ENCODE data around the gene AXL. TPM values are rescaled to one million over a fixed set of nuclear protein-coding genes. Genes with fewer than 3 reads are reported as not detected.
"Not testable (repeated sequence)": the region's sequence is repeated elsewhere in the genome, so short reads cannot be mapped to it uniquely, and the experiment has no call there.

AXL gene
- polyA plus RNA-seq (ENCODE audit: insufficient read length in 3 of 3) = 10 to 100 TPM; 28.6 to 33.9 (median 32.1) TPM

GRCh38 chr19:41218615-41219507, at the start of gene AXL:
Gene AXL (plus strand): TSS chr19:41219223. CDS start chr19:41219393, 170 bp downstream.
- DNase-seq (ENCODE audit: low read depth in 3 of 3, low spot score in 2 of 3) = peak; percentile 48 to 68 (median 57)

DNA sequence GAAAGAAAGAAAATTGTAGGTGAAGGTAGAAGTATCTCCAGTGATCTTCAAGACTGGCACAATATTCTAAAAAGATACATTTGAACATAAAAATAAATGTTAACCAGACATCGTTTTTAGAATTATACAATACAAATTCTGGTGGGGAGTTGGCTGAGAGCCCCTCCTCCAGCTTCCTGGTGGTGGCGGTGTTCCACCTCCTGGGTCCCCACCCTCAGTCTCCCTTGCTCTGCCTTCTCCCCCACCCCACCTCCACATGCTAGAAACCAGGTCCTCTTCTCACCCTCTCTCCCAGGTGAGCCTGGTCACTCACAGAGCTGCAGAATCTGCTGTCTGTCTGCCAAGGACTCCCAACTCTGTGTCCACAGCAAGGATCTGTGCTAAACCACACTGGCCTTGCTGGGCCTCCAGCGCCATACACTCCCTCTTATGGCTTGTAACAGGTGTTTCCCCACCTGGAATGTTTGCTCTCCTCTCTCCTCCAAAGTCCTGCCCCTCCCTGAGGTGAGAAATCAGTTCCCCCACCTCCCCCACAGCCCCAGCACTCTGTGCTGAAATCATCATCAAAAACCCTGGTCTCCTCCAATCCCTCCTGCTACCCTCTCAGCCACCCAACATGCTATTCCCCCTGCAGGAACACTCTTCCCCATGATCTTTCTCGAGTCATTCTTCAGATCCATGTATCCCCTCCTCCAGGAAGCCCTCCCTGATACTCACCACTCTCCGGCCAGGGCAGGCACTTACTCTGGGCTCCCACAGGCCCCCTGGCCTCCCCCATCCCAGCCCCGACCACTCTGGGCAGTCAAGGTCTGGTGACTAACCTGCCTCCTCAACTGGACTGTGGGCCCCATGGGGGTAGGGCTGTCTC, 46.5 kb upstream of the AXL start:
- no peak for DNase-seq (ENCODE audit: low read depth in 3 of 3, low spot score in 2 of 3)

GRCh38 chr19:41174297-41174928, 44.6 kb upstream of the AXL start:
- no peak for DNase-seq (ENCODE audit: low read depth in 3 of 3, low spot score in 2 of 3)

DNA sequence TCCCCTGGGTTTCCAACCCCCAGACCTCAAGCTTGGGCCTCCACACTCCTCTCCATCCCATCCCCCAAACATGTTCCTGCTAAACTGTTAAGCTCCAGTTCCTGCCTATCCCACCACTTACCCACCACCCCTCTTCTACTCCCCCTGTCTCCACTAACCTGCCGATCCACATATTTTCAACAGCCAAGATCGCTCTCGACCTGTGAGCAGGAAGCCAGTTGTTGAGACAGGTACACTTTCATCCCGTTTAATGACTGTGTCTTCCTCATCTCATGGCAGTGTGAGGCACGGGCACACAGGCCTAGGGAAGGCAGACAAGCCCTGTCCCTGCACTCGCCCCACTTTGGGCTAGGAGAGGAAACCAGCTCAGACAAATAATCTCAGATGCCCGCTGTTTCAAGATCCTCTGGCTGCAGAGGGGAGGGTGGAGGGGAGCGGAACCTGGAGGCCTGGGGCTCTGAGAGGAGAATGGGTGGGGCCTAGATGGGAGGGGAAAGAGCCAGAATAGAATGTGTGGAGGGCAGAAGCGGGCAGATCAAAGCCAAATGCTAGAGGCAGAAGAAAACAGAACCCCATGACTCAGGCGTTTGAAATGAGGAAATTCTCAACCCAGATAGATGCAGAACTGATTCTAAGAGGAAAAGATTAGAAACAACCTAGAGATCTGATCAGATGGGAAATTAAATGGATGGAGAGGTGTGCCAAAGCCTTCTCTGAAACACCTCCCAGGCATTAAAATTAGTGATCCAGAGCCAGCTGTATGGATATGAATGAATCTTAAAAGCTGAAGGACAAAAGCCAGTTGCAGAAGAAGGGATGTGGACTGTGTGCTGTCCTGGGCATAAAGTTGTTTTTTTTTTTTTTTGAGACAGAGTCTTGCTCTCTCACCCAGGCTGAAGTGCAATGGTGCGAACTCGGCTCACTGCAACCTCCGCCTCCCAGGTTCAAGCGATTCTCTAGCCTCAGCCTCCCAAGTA, 42.9 kb upstream of the AXL start:
- peak in 1 of 3 donors; percentile 7 for DNase-seq (ENCODE audit: low read depth in 3 of 3, low spot score in 2 of 3)

GRCh38 chr19:41180173-41180572, 38.9 kb upstream of the AXL start:
- DNase-seq (ENCODE audit: low read depth in 3 of 3, low spot score in 2 of 3) = not testable (repeated sequence)

DNA sequence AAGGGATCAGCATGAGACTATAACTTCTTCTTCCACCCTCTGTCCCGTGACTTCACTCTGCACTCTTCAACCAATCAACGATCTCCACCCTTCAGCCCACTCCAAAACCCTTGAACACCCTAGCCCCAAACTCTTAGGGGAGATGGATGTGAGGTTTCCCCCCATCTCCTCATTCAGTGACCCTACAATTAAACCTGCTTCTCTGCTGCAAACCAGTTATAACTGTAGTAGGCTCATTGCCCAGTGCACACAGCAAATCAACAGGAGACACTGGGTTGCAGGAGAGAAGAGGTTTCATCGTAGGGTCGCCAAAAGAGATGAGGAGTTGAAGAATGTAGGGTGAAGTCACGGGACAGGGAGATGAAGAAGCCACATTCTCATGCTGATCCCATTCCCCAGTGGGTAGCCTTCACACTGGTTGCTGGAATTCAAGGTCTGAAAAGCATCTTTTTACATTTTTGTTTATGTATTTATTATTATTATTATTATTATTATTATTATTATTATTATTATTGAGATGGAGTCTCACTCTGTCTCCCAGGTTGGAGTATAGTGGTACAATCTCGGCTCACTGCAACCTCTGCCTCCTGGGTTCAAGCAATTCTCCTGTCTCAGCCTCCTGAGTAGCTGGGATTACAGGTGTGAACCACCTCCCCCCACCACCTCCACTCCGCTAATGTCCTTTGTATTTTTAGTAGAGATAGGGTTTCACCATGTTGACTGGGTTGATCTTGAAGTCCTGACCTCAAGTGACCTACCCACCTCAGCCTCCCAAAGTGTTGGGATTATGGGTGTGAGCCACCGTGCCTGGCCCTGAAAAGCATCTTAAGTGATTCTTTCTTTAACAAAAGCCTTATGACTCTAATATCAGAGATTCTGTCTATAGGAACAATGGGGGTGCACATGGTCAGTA, 31.8 kb upstream of the AXL start:
- no peak for DNase-seq (ENCODE audit: low read depth in 3 of 3, low spot score in 2 of 3)

- no peak for DNase-seq (ENCODE audit: low read depth in 3 of 3, low spot score in 2 of 3)
Measured at GRCh38 chr19:41187884-41188279, 31.1 kb upstream of the AXL start.

GRCh38 chr19:41189425-41190065, 29.5 kb upstream of the AXL start:
- DNase-seq (ENCODE audit: low read depth in 3 of 3, low spot score in 2 of 3) = no peak

- DNase-seq (ENCODE audit: low read depth in 3 of 3, low spot score in 2 of 3) = no peak
Measured at GRCh38 chr19:41192574-41193429, 26.2 kb upstream of the AXL start, which contains the start of gene CYP2S1. Gene CYP2S1 (plus strand): TSS chr19:41193219. CDS start chr19:41193265, 46 bp downstream.

DNA sequence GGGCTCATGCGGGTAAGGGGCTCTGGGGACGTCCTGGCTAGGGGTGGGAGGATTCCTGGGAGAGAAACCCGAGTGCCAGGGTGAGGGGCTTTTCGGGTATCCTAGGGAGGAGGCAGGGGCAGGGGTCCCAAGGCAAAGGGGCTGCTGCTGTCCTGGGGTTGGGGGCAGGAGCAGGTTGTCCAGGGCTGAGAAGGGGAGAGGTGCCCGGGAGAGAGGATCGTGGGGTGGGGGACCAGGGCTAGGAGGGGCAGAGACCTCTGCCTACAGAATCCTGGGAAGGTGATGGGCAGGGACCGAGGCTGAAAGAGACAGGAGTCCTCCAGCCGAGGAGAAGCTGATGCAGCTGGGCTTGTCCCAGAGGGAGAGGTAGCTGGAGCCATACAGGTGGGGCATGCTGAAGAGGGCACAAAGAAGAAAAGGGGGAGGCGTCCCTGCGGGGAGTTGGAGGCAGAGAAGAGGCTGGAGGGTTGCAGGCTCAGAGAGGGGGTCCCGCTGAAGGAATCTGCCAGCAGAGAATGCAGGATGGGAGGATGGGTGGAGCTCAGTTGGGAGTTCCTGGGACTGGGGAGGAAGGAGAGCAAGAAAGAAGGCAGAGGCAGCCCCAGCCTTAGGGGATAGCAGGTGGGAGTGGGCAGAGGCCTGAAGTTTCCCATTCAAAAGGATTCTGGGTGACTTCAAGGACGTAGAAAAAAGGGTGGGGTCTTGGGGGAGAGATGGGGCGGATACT, 25.4 kb upstream of the AXL start:
- no peak for DNase-seq (ENCODE audit: low read depth in 3 of 3, low spot score in 2 of 3)

GRCh38 chr19:41194157-41194552, 24.9 kb upstream of the AXL start:
- DNase-seq (ENCODE audit: low read depth in 3 of 3, low spot score in 2 of 3) = no peak

DNA sequence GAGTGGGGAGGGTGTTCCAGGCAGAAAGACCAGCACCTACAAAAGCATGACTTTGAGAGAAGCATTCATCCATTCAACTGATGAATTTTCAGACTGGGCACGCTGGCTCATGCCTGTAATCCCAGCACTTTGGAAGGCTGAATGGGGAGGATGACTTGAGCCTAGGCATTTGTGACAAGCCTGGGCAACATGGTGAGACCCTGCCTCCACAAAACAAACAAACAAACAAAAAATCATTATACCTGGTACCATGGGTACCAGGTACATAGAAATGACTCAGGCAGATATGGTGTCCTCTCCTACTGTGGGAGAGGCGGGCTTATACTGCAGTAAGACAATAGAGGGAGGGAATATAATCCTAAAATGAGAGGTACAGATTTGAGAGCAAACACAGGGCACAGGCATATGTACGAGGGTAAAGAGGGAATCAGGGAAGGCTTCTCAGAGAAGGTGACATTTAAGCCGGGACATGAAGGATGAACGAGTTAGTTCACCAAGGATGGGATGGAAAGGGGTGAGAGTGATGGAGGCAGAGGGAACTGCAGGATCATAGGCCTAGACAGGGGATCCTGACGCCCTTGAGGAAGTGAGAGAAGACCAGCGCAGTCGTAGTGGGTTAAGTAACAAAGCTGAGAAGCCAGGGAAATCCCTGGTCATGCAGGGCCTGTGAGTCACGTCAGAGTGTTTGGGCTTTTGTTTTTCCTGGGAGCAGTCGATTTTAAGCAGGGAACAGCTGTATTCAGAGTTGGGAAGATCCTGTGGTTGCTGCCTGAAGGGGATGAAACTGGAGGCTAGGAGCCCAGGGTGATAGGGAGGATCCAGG, 23.1 kb upstream of the AXL start:
- DNase-seq (ENCODE audit: low read depth in 3 of 3, low spot score in 2 of 3) = no peak

- no peak for DNase-seq (ENCODE audit: low read depth in 3 of 3, low spot score in 2 of 3)
Measured at GRCh38 chr19:41198559-41198958, 20.5 kb upstream of the AXL start.

- no peak for DNase-seq (ENCODE audit: low read depth in 3 of 3, low spot score in 2 of 3)
Measured at GRCh38 chr19:41203371-41203770, 15.7 kb upstream of the AXL start.

DNA sequence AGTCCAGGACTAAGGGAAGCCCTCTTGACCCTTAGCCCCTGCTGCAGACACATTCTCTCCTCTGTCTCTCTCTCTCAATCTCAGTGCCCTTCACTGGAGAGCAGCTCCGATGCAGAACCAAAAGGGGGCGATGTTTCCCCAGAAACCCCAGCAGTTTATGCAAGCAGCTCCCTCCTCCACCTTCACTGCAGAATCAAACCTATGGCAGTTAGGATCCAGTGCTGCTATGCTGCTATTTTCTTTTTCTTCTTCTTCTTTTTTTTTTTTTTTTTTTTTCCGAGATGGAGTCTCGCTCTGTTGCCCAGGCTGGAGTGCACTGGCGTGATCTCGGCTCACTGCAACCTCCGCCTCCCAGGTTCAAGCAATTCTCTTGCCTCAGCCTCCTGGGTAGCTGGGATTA, 14.7 kb upstream of the AXL start:
- DNase-seq (ENCODE audit: low read depth in 3 of 3, low spot score in 2 of 3) = peak; percentile 60 to 82 (median 68)

GRCh38 chr19:41205995-41206394, 13.0 kb upstream of the AXL start:
- no peak for DNase-seq (ENCODE audit: low read depth in 3 of 3, low spot score in 2 of 3)
